HG03159 (cell line): ENCODE data around the gene RNF220.

Experiments used
- ATAC-seq: cut with Tn5 transposase; IDR thresholded peaks from one replicate; pipeline ENCODE4 v1.9.1; 2021; ENCODE audit warnings: mild to moderate bottlenecking, moderate library complexity; ENCODE audit not compliant: unreplicated experiment

RNF220 gene

DNA sequence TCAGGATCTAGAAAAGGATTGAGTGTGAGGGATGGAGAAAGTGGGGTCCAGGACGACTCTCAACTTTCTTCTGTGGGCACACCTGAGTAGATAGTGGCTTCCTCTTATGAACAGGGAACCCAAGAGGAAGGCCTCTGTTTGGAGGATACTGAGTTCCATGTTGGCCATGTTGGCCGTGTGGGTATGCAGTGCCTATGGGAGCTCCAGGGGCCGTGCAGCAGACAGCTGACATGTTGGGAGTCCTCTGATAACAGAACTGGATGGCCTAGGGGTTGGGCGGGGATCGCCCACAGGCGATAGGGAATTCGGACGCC, 226.2 kb downstream of the RNF220 start:
- peak; percentile 3 for ATAC-seq

DNA sequence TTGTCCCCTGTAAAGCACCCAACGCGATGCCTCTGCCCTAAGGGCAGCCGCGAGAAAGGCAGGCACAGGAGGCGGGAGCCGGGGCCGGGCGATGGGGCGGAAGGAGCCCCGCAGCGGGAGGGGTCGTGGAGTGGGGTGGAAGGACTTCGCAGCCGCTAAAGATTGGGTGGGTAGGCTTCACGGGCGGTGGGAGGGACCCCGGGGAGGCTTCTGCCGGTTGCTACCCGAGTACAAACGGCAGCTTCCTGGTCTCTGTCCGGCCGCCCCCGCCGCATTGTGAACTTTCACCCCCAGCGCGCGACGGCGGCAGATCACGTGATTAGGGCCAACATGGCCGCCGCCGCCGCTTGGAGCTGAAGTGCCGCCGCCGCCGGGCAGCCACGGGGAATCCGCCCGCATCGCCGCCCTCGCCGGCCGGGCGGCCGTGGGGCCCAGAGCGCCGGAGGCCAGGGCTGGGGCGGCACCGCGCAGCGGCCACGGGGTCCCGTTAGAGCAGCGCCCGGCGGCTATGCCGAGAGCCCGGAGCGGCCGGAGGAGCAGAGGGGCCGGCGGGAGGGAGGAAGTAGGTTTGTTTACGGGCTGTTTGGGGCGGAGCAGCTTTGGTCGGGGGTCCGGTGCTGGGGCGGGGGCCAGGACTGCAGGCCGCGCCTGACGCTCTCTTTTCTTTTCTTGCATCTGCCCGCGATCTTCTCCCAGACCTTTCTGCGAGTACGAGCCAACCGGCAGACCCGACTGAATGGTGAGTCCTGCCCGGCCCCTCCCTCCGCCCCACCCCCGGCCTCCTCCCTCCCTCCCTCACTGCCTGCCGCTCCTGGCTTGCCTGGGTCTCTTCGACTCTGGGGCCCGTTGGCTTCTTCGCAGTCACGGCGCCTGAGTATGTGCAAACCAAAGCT, 226.8 kb downstream of the RNF220 start:
- ATAC-seq, result peak; percentile 70

DNA sequence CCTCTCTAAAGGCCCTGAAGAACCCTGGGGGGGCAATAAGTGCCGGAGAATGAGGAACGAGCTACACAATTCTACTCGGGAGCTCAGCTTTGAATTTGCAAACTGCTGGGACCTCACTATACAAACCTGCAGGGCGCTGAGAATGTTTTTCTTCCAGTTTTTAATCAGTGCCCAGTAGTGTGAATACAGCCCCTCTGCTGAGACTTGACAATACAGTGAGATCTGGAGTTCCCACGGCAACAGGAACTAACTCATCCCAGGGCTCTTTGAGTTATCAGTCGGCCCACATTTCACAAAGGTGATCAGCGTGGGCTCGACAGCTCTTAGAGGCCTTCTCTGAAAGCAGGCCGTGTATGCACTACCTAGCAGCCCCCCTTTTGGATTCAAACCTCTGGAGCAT, 227.5 kb downstream of the RNF220 start:
- no peak for ATAC-seq

DNA sequence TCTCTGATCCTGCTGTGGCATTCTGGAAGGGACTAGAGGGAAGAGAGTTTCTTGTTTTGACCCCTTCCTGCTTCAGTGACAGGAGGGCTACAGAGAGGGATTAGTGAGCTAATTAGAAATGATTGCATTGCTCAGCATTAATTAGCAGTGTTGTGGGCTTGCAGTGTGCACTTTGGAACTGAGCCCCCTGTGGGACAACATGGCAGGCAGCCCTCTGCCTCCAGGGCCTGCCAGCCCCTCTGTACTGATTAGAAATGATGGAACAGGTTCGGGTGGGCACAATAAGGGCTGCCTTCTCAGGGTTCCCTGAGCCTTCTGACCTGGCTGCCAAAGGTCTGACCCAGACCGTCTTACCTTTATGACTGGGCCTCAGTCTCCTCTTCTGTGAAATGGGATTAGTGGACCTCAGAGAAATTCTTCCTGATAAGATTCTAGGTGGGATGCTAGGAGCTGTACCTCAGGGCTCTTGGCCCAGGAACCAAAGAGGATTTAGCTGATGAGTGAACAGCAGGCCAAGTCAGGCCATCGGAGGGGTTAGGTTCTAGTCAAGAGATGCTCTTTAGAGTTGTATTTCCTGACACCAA, 229.6 kb downstream of the RNF220 start:
- no peak for ATAC-seq

DNA sequence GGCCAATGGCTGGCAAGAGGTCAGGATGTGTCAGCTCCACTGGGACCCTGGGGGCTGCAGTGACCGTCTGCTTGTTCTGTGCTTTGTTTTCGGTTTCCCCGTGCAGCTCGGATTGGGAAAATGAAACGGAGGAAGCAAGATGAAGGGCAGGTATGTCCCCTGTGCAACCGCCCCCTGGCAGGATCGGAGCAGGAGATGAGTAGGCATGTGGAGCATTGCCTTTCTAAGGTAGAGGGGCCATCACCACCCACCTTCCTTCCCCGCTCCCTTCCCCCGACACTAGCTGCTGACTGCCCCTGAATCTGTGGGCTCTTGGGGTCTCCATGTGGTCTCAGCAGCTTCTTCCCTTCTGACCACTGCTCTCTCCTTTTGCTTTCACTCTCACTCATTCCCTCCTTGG, 230.4 kb downstream of the RNF220 start:
- no peak for ATAC-seq

DNA sequence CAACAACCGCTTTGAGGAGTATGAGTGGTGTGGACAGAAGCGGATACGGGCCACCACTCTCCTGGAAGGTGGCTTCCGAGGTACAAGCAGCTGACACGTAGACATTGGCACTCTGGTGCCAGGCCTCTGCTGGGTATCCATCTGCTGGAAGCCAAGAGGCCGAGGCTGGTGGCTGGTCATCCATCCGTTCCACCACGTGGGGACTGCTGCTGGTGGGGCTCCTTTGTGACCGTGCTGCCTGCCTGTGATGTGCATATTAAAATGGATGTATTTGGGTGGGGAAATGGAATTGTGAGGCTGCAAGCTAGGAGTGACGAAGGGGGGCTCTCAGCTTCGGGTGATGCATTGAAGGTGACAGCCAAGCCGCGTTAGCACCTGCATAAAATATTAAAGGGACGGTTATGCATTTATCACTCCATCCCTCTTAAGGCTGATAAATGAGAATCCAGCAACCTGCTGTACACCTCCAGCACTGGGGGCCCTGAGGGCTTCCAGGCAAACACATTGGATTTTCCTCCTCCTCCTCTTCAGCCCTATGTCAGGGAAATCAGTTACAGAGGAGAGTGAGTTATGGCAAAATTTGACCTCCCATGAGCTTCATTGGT, 231.1 kb downstream of the RNF220 start:
- no peak for ATAC-seq

DNA sequence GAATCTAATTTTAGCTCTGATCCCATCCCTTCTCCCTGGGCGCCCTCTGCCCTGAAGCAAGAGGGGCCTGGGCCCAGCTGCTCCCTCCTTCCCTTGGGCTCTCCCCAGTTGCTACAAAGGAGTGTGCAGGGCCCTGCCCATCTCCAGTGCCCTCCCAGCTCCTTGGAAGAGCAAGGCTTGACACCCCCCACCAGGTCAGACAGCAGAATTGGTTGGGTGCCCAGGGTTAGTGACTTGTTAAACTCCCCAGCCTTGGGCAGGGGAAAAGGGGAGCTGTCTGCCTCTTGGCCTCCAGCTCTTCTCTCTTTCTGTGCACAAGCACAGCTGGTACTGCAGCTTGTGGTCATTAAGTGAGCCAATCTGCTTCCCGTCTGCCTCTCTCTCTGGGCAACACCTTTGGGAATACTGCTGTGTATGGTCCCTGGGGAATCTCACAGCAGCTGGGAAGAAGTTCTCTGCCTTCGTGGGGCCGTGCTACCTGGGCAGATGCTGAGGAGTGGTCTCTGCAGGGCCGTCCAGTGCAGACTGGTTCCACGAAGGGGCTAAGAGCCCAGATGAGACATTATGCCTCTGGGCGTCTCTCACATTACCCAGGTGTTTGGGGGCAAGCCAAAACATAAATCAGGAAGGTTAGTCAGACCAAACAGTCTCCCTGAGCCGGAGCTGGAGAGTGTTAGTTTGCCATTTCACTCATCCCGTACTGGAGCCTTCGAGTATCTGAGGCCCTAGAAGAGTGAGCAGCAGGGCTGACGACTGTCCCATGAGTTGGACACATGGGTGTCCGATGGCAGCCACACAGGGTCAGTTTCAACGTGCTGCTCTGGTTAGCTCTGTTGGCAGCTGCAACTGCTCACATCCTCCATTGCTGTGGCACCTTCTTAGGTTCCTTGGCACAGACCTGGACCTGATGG, 231.9 kb downstream of the RNF220 start:
- no peak for ATAC-seq

DNA sequence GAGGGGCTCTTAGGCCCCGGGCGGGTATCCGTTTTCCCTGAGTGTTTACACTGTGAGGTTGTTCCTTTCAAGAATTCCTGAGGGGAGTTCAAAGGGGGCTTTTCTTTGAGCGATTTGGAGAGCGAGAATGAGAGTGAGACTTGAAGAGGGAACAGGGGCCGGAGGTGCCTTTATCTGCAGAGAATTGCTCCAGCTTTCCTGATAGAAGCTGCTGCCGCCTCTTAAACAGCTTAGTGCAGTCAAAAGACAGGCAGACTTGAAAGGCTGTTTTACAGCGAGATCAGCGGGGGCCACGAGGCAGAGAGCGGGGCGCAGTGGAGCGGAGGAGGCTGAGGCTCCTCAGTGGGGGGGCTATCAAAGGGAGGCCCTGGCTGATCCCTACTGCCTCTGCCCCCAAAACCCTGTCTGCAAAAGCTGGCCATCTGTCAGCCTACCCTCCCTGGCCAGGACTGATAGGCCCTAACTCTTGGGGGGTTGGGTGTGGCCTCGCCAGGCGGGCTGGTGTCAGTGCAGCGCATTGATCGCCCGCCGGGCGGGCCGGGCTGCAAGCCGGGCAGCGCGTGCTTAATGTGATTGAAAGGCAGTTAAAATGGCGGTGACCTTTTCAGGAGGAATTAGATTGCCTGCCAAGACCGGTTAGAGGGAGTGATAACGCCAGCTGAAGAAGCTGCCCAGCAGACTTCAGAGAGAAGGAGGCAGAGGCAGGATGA, 232.8 kb downstream of the RNF220 start:
- no peak for ATAC-seq

DNA sequence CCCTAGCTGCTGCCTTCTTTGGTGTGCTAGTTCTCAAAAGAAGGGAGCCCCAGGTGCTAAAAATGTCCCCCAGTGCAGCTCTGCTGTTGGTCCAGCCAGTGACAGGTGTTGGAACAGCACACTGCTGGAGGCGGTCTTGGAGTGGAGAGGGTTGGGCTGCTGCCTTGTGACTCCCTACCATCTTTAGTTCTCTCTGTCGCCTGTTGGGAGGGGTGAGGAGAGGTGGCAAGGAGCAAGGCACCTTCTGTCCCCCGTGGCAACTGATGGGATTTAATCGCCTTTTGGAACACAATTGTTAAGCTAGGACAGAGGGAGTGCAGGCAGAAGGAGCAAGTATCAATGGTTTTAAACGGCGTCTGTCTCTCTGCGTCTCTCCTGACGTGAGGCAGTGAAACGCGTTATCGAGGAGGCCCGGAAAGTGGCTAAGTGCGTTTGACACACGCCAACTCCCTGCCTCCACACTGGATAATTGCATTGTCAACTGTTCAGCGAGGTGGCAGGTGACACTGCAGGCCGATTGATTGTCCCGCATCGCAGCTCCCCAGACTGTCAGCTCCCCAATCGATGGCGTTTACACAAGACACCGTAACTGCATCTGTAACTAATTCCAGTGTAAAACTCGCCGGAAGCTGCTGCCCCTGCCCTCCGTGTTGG, 235.3 kb downstream of the RNF220 start:
- no peak for ATAC-seq

DNA sequence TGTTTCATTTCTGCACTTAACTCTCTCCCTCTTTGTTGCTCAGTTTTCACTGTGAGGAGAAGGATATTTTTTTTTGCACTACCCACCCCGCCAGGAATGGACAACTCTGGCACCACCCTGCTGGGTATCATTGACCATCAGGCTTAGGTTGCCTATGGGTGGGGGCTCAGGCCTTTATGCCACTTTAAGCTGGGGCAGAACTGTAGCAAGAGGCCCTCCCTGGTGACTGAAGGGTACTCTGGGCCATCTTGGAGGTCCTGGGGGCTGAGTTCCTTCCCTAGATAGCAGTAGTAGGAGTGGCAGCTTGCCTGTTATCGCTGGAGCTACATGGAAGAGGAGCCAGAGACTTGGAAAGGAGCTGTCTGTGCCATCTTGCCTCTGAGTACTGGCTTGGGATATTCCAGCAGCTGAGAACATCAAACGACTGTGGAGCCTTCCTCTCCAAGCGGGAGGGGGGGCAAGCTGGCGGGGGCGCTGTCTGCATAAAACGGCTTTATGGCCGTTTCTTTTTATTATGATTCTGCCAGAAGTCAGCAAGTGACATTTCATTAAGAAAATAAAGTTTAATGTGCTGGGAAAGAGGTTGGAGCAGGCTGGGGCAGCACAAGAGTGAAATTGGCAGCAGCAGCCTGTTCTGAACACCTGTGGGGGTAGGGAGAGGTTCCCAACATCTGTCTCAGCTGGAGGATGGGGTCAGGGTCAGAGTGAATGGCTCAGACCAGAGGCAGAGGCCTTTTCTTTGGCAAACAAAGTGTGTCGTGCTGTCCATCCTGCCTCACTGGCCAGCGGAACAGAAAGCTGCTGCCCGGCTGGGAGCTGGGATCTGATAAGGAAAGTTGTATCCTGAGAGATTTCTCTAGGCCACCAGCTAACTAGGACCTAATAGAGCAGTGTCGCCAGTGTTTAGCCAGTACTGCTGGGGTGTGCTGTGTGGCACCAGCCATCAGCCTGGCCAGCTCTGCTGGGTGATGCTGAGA, 236.4 kb downstream of the RNF220 start:
- no peak for ATAC-seq

DNA sequence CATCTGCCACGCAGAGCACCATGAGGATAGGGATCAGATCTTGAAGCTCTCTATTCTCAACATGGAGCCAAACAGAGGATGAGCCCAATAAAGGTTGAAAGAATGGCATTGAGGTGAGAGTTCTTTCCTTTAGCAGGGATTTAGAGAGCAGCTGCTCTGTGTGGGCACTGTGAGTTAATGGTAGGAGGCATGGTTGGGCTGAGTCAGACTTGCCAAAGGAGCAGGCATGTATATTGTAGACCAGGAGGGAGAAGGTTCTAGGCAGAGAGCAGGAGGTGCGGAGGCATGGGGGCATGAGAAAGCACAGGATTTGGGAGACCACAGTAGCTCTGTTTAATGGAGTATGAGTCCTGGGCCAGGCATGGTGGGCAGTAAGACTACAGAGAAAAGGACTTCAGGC, 237.2 kb downstream of the RNF220 start:
- ATAC-seq, result no peak

DNA sequence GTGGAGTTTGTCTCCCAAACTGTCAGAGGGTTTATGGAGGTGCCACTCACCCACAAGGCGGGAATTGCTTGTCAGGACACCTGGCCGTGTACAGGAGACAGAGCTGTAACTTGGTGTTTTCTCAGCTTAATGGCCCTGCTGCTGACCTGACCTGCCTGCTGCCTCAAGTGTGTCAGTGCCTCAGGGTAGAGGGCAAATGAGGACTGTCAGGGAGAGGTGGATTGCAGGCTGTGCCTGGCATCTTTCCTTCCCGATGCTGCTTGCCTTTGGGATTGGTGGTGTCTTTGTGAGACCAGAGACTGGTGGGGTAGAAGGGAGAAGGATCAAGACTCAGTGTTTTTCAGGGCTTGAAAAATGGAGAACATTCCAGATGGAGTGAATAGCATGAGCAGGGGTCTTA, 237.9 kb downstream of the RNF220 start:
- ATAC-seq, result no peak

DNA sequence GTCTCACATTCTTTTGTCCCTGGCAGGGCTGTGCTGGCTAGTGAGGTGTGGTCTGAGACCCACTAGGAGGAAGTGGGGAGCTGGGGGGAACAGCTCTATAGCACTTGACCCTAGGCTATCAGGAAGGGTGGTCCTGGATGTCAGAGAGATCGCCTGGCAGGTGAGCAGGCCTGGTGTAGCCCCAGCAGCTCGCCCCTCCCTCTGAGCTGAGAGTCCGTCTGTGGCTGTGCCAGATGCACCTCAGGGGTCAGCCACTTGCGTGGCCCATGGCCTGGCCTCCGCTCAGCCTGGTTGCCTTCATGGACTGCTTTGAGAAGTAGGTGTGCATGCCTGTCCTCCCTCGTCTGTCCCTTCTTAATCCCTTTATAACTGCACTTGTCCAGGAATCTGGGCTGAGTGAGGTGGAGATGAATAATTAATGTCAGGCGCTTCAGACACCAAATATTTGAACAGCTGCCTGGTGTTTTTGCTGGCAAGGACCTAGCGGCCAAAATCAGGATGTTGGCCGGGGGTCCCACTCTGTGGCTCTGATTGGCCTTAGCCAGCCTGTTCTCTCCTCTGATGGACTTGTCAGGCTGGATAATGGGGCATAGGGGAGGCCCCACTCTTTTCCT, 238.8 kb downstream of the RNF220 start:
- no peak for ATAC-seq

DNA sequence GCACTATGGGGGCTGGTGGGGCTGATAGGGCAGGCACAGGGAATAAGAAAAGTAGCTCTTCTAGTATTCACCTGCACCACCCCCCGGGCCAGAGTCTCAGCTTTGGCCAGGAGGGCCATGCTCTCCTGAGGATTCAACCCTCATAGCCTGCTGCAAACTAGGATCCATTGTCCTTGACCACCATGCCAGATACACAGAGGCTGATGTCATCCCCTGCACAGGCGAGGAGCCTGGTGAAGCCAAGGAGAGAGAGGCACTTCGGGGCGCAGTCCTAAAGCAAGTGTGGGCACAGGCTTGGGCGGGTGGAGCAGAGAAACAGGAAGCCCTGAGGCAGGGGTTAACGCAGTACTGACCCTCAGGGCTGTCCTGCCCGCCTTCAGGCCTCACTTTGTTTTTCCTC, 239.8 kb downstream of the RNF220 start:
- ATAC-seq, result no peak

DNA sequence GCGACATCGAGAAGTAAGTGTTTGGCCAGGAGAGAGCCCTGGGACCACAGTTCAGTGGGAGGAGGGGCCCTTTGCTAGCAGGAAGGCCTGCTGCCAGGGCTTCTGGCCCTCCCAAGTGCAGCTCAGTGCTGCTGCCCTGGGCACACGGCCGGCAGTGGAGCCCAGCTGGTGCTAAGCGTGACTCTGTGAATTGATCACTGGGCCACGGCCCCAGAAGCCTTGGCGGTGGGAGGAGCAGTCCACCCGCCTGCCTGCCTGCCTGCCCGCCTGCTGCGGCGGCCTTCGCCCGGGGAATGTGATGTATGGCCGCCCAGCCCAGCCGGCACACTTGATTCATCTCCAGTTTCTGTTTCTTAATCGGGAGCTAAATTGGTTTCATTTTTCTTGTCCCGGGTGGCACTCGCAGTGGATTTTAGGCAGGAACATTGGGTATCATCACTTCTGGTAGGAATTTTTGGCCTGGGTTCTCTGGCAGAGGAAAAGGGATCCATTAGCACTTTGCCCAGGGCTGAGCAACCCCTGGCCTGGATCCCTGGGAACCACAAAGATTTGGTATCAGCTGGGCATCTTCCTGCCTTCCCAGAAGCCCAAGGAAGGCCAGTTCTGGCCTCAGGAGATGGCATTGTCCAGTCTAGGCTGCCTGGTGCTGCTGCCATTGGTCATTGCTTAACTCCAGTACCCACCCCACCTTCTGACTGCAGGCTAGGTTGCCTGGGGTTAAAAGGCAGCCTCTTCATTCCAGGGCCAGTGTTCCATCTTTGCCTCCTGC, 240.6 kb downstream of the RNF220 start:
- ATAC-seq, result no peak

DNA sequence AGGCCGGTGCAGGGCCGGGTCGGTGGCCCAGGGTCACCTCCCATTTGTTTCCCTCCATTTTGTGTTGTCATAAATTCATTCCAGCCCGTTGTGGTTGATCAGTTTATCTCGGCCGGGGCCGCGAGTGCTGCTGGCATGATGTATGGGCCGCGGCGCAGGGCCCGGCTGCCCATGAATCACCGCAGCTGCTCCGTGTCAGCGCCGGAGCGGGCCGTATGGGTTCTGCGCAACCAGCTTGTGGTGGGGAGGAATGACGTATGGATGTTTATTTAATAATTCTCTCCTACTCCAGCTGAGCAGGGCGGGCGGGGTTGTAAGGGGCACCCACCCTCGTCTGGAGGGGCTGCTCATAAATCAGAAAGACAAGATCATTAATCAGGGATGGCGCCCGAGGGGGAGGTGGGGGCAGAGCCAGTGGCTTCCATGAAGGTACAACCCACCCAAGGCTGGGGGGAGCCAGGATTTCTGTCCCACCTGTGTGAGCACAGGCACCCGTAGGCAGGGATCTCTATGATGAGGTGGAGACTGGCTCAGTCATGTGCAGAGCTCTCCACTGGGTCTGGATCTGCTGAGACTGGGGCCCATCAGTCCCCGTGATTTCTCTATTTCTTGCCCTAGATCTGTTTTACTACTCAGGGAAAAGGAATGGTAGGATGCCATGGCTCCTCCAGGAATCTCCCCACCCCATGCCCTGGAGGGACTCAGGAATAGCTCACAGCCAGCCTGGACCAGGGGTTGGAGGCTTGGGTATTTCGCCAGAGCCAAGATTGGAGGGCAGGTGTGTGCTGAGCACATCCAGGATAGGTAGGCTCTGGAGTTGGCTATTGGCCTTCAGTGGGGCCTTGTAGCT, 241.4 kb downstream of the RNF220 start:
- no peak for ATAC-seq

DNA sequence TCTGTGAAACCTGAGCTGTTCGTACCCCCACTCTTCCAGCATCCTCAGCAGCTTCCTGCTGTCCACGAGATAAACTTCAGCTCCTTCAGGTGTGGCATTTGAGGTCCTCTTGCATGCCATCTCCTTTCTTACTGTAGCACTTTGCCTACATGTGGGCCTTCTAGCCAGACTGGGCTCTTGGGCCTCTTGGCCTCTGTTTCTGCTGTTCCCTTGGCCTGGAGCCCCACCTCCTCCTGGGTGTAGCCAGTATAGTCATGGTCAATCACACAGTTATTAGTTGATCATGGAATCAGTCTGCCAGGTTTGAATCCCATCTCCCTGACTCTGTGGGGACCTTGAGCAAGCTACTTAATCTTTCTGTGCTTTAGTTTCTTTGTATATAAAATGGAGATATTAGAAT, 242.8 kb downstream of the RNF220 start:
- ATAC-seq, result no peak
